SK-N-MC (cell line): ENCODE data around the gene TPSAB1.

Source experiments
- EZH2 ChIP-seq: fragments of 200-600 bp; sonication (generic); IDR thresholded peaks from one replicate; pipeline ENCODE4 v1.6.1; 2017; ENCODE audit warnings: antibody characterized with exemption
- FOXP2 ChIP-seq: optimal IDR thresholded peaks from 2 replicates; pipeline ENCODE3; 2011; ENCODE audit warnings: mild to moderate bottlenecking, moderate library complexity; ENCODE audit not compliant: insufficient read depth; ENCODE audit errors: extremely low read length, control extremely low read depth
- POLR2AphosphoS5 ChIP-seq: IDR thresholded peaks from 2 replicates; pipeline ENCODE4 v1.6.1; 2012; ENCODE audit warnings: mild to moderate bottlenecking, low read depth, low read length, borderline replicate concordance

DNA sequence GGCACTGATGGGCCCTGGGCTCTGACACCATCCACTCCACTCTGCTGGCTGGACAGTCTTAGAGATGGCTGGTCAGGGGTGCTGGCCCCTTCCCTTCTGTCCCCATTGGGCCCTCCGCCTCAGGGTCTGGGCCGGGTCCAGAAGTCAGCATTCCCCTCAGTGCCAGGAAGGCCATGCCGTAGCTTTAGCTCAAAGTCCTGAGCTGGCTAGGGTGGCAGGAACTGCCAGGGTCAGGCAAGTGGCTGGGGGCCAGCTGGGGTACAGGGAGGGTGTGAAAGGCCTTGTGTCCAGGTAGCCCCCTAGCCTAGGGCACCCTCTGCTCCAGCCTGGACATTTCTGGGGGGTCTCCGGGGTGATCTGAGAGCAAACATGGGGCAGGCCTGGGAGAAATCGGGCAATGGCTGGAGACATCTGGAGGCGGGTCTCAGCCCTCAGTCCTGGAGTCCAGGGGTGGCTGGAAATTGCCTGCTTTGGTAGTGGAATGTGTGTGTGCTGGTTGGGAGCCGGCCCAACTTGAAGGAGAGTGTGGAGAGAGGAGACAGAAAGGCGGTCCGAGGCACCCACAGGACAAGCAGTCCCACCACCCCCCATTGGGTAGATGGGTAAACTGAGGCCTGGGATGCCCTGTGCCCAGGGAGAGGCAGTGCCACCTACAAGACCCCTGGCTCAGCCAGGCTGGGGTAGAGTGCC is 48.0 kb upstream of the TPSAB1 start:
- TF ChIP-seq EZH2 (no peak), POLR2AphosphoS5 (no peak), FOXP2 (no peak)
